SK-N-SH (cell line): ENCODE results near the gene USP6. TPM values are rescaled to one million over a fixed set of nuclear protein-coding genes. Genes with fewer than 3 reads are reported as not detected.

Experiments used
- CTCF ChIA-PET: fragments of 300-600, 350-600 bp; formaldehyde crosslinking; extraction: SDS; loops from one replicate; lab custom pipeline; 2021; lab: Yijun Ruan, JAX
- POLR2A ChIA-PET: fragments of 350-600 bp; sonication (Branson Sonifier 250); formaldehyde crosslinking; extraction: SDS; loops from one replicate; lab custom pipeline; 2020; ENCODE audit warnings: antibody characterized with exemption, inconsistent platforms; lab: Yijun Ruan, JAX
- DNase-seq: peaks from one replicate; pipeline ENCODE4 v3.0.0; 2012
- H2AFZ ChIP-seq: fragments of 200-600 bp; sonication (generic); 2 replicates; pipeline ENCODE4 v1.8.1; 2016; ENCODE audit warnings: antibody characterized with exemption, mild to moderate bottlenecking, low read depth
- H3F3A ChIP-seq: fragments of 200-600 bp; sonication (generic); replicated peaks from 2 replicates; pipeline ENCODE3; 2016; ENCODE audit warnings: antibody characterized with exemption, mild to moderate bottlenecking; ENCODE audit not compliant: insufficient read depth
- H3K27ac ChIP-seq, 2 experiments: fragments of 200-500 bp in 1 of 2; fragments of 200-600 bp in 1 of 2; sonication (Bioruptor generic) in 1 of 2; sonication (generic), shearing (Covaris generic) in 1 of 2; 2 replicates each; pipeline versions ENCODE4 v1.5.1 to v1.6.1; 2014 to 2016; ENCODE audit warnings: low read depth in 2 of 2, inconsistent platforms in 1 of 2, low read length in 1 of 2, mild to moderate bottlenecking in 1 of 2, mixed read lengths in 1 of 2
- H3K27me3 ChIP-seq: fragments of 200-600 bp; sonication (generic), shearing (Covaris generic); 2 replicates; pipeline ENCODE4 v1.6.1; 2016; ENCODE audit warnings: mixed run types; ENCODE audit not compliant: insufficient read depth
- H3K36me3 ChIP-seq, 2 experiments: fragments of 200-500 bp in 1 of 2; fragments of 200-600 bp in 1 of 2; sonication (Bioruptor generic) in 1 of 2; sonication (generic) in 1 of 2; replicated peaks in 1 of 2; 2 replicates each; pipeline versions ENCODE3 to v1.5.1; 2014 to 2016; ENCODE audit warnings: low read length in 1 of 2, mild to moderate bottlenecking in 1 of 2; ENCODE audit not compliant: insufficient read depth in 2 of 2, control insufficient read depth in 1 of 2
- H3K4me1 ChIP-seq, 2 experiments: fragments of 200-500 bp in 1 of 2; fragments of 200-600 bp in 1 of 2; sonication (Bioruptor generic) in 1 of 2; sonication (generic), shearing (Covaris generic) in 1 of 2; 2 replicates each; pipeline versions ENCODE4 v1.5.1 to v1.6.1; 2014 to 2016; ENCODE audit warnings: low read depth in 1 of 2, low read length in 1 of 2, mixed run types in 1 of 2; ENCODE audit not compliant: insufficient read depth in 2 of 2, control insufficient read depth in 1 of 2
- H3K4me2 ChIP-seq: fragments of 200-600 bp; sonication (generic), shearing (Covaris generic); 2 replicates; pipeline ENCODE4 v1.6.1; 2017; ENCODE audit warnings: mixed run types
- H3K4me3 ChIP-seq, 2 experiments: fragments of 200-500 bp in 1 of 2; fragments of 200-600 bp in 1 of 2; sonication (Bioruptor generic) in 1 of 2; sonication (generic), shearing (Covaris generic) in 1 of 2; 2 replicates each; pipeline versions ENCODE4 v1.5.1 to v1.8.1; 2014 to 2016; ENCODE audit warnings: low read depth in 2 of 2, inconsistent platforms in 1 of 2, low read length in 1 of 2, mild to moderate bottlenecking in 1 of 2, mixed read lengths in 1 of 2, moderate library complexity in 1 of 2
- H3K79me2 ChIP-seq: fragments of 200-600 bp; sonication (generic); 2 replicates; pipeline ENCODE4 v1.8.1; 2017; ENCODE audit warnings: mild to moderate bottlenecking; ENCODE audit not compliant: insufficient read depth
- H3K9ac ChIP-seq: fragments of 200-600 bp; sonication (generic); 2 replicates; pipeline ENCODE4 v1.6.1; 2017; ENCODE audit warnings: mixed run types
- H3K9me2 ChIP-seq: fragments of 200-600 bp; sonication (generic); 2 replicates; pipeline ENCODE4 v1.6.1; 2017; ENCODE audit warnings: mixed run types
- H3K9me3 ChIP-seq: fragments of 200-600 bp; sonication (generic); 2 replicates; pipeline ENCODE4 v1.6.1; 2017; ENCODE audit warnings: mixed run types, mild to moderate bottlenecking, moderate library complexity
- H4K20me1 ChIP-seq: fragments of 200-600 bp; sonication (generic); 2 replicates; pipeline ENCODE4 v1.6.1; 2017; ENCODE audit warnings: mild to moderate bottlenecking, mixed run types; ENCODE audit not compliant: insufficient read depth
- ELF1 ChIP-seq: IDR thresholded peaks from 2 replicates; pipeline ENCODE4 v1.4.0; 2012
- EP300 ChIP-seq, 2 experiments: IDR thresholded peaks; 2 replicates each; pipeline versions ENCODE4 v1.4.0 to v1.6.1; 2012; ENCODE audit warnings: borderline replicate concordance in 1 of 2, low read depth in 1 of 2, low read length in 1 of 2
- FOXJ3 ChIP-seq: sonication (generic); formaldehyde crosslinking; IDR thresholded peaks from 2 replicates; pipeline ENCODE4 v1.5.1; 2020; ENCODE audit warnings: mild to moderate bottlenecking, missing genetic modification reagents
- GABPA ChIP-seq: IDR thresholded peaks from 2 replicates; pipeline ENCODE4 v1.4.0; 2012; ENCODE audit warnings: low read depth, mild to moderate bottlenecking
- MEF2A ChIP-seq: IDR thresholded peaks from 2 replicates; pipeline ENCODE4 v1.4.0; 2012; ENCODE audit warnings: low read depth, borderline replicate concordance
- MXI1 ChIP-seq: IDR thresholded peaks from 2 replicates; pipeline ENCODE4 v1.6.1; 2012; ENCODE audit warnings: mild to moderate bottlenecking, low read depth, low read length, improper control_type of control experiment
- NFIC ChIP-seq: IDR thresholded peaks from 2 replicates; pipeline ENCODE4 v1.4.0; 2012; ENCODE audit warnings: borderline replicate concordance
- RAD21 ChIP-seq: IDR thresholded peaks from 2 replicates; pipeline ENCODE4 v1.6.1; 2012; ENCODE audit warnings: mild to moderate bottlenecking, low read length
- REST ChIP-seq: IDR thresholded peaks from 2 replicates; pipeline ENCODE4 v1.6.1; 2012; ENCODE audit warnings: mild to moderate bottlenecking, low read depth, low read length, moderate library complexity
- SMC3 ChIP-seq: IDR thresholded peaks from 2 replicates; pipeline ENCODE4 v1.6.1; 2012; ENCODE audit warnings: low read depth, low read length, improper control_type of control experiment
- TAF1 ChIP-seq: IDR thresholded peaks from 2 replicates; pipeline ENCODE4 v1.6.1; 2012; ENCODE audit warnings: low read depth, mild to moderate bottlenecking, low read length, moderate library complexity, borderline replicate concordance
- TEAD4 ChIP-seq: IDR thresholded peaks from 2 replicates; pipeline ENCODE4 v1.4.0; 2012; ENCODE audit warnings: mild to moderate bottlenecking, borderline replicate concordance; ENCODE audit not compliant: insufficient read depth
- YY1 ChIP-seq: IDR thresholded peaks from 2 replicates; pipeline ENCODE4 v1.4.0; 2012; ENCODE audit warnings: low read depth, mild to moderate bottlenecking
- WGBS: methylation state at CpG from one replicate; pipeline ENCODE4 v1.1.6; 2017; ENCODE audit warnings: low lambda C conversion rate; 5-methylcytosine and 5-hydroxymethylcytosine counted together
- polyA plus RNA-seq, 3 experiments: library from polyadenylated mRNA; depleted of rRNA; stranded (reverse); fragments of >200 nt; gene quantifications; 2 replicates each; pipeline ENCODE4 v1.2.3, GENCODE V29; 2012
- TF ChIP-seq, protein P1 (sequence below): fragments of 150-350 bp; IDR thresholded peaks from 2 replicates; pipeline ENCODE4 v1.6.1; 2016; ENCODE audit warnings: mild to moderate bottlenecking, low read depth, low read length
- TF ChIP-seq, protein P2 (sequence below): IDR thresholded peaks from 2 replicates; pipeline ENCODE4 v1.4.0; 2012; ENCODE audit warnings: low read depth, borderline replicate concordance

USP6 gene
- polyA plus RNA-seq, 1 of the 3 experiments (the other 2 are of a cell fraction) = not detected

GRCh38 chr17:5080591-5080990, 35.2 kb upstream of the USP6 start:
- H3K27me3 ChIP-seq = no peaks in the 10 kb centered on the region

DNA sequence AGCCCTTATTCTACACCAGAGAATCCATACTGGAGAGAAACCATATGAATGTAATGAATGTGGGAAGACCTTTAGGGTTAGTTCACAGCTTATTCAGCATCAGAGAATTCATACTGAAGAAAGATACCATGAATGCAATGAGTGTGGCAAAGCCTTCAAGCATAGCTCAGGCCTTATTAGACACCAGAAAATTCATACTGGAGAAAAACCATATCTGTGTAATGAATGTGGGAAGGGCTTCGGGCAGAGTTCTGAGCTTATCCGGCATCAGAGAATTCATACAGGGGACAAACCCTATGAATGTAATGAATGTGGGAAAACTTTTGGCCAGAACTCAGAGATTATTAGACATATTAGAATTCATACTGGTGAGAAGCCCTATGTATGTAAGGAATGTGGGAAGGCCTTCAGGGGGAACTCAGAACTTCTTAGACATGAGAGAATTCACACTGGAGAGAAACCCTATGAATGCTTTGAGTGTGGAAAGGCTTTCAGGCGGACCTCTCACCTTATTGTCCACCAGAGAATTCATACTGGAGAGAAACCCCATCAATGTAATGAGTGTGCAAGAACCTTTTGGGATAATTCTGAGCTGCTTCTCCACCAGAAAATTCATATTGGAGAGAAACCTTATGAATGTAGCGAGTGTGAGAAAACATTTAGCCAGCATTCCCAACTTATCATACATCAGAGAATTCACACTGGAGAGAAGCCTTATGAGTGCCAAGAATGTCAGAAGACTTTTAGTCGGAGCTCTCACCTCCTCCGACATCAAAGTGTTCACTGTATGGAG, 23.4 kb upstream of the USP6 start:
- ChIA-PET POLR2A (no interaction called here), CTCF (interaction anchor here (1.2 to 1.4 kb wide), 2 partner anchors 14 kb away, joined by 3 read pairs; partner anchors contain the start of gene ZFP3)
- peaks cover 42% of the 10 kb centered on the region; the same call in 1 of the 2 replicates for H3K9me3 ChIP-seq
- H3K79me2 ChIP-seq = no peaks in the 10 kb centered on the region
- no peak for DNase-seq
- H3K9me2 ChIP-seq = no peaks in the 10 kb centered on the region
- H3F3A ChIP-seq = peaks cover 4% of the 10 kb centered on the region
- H3K36me3 ChIP-seq = peaks cover 19 to 35% of the 10 kb centered on the region in 2 experiments
- H2AFZ ChIP-seq = no peak overlapping the region
- no peak overlapping the region for H3K27ac ChIP-seq
- H3K4me3 ChIP-seq = no peak overlapping the region; a peak in 1 of 4 replicates
- no peaks in the 10 kb centered on the region for H3K4me1 ChIP-seq
- WGBS = 90% methylated on average over 6 of the region's 6 CpGs
- H4K20me1 ChIP-seq = no peaks in the 10 kb centered on the region
- H3K4me2 ChIP-seq = no peak overlapping the region
- no peak for TF ChIP-seq SMC3
- no peak for TF ChIP-seq TAF1
- TF ChIP-seq, protein P1, sequence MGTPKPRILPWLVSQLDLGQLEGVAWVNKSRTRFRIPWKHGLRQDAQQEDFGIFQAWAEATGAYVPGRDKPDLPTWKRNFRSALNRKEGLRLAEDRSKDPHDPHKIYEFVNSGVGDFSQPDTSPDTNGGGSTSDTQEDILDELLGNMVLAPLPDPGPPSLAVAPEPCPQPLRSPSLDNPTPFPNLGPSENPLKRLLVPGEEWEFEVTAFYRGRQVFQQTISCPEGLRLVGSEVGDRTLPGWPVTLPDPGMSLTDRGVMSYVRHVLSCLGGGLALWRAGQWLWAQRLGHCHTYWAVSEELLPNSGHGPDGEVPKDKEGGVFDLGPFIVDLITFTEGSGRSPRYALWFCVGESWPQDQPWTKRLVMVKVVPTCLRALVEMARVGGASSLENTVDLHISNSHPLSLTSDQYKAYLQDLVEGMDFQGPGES = no peak
- TF ChIP-seq ELF1 = no peak
- TF ChIP-seq FOXJ3 (CRISPR knock-in tag) = no peak
- no peak for TF ChIP-seq RAD21
- TF ChIP-seq, protein P2, sequence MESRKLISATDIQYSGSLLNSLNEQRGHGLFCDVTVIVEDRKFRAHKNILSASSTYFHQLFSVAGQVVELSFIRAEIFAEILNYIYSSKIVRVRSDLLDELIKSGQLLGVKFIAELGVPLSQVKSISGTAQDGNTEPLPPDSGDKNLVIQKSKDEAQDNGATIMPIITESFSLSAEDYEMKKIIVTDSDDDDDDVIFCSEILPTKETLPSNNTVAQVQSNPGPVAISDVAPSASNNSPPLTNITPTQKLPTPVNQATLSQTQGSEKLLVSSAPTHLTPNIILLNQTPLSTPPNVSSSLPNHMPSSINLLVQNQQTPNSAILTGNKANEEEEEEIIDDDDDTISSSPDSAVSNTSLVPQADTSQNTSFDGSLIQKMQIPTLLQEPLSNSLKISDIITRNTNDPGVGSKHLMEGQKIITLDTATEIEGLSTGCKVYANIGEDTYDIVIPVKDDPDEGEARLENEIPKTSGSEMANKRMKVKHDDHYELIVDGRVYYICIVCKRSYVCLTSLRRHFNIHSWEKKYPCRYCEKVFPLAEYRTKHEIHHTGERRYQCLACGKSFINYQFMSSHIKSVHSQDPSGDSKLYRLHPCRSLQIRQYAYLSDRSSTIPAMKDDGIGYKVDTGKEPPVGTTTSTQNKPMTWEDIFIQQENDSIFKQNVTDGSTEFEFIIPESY = no peak
- TF ChIP-seq TEAD4 = no peak
- no peak for TF ChIP-seq YY1
- TF ChIP-seq GABPA = no peak
- TF ChIP-seq NFIC = no peak
- TF ChIP-seq MEF2A = no peak
- TF ChIP-seq MXI1 = no peak
- no peak for TF ChIP-seq REST
- no peak overlapping the region for H3K9ac ChIP-seq
- H3K27me3 ChIP-seq = no peaks in the 10 kb centered on the region

More at GRCh38 chr17:5080591-5080990, 35.2 kb upstream of the USP6 start:
- Histone ChIP-seq H3K9me3 (no peaks in the 10 kb centered on the region), H3K4me3 (no peak overlapping the region), H2AFZ (no peak overlapping the region), H4K20me1 (no peaks in the 10 kb centered on the region), H3K27ac (no peak overlapping the region), H3K79me2 (no peaks in the 10 kb centered on the region), H3K9me2 (no peaks in the 10 kb centered on the region), H3K36me3 (peaks cover 0 to 2% of the 10 kb centered on the region in 2 experiments), H3K4me2 (no peak overlapping the region), H3K9ac (no peak overlapping the region), H3K4me1 (peaks cover 0 to 9% of the 10 kb centered on the region in 2 experiments; a peak in 1 of 4 replicates), H3F3A (no peaks in the 10 kb centered on the region)
- no peak for DNase-seq
- 86% methylated on average over 3 of the region's 3 CpGs for WGBS
- CTCF ChIA-PET = interaction anchor here (0.7 kb wide), 1 partner anchor 19 kb away, joined by 3 read pairs; no protein-coding TSS in a partner anchor
- TF ChIP-seq EP300 (IDR thresholded peaks at IDR 0.05; ENCODE audit: borderline replicate concordance in 1 of 2, low read depth in 1 of 2, low read length in 1 of 2) (no peak), TEAD4 (no peak), NFIC (no peak)
- TF ChIP-seq, protein P2 = no peak
- POLR2A ChIA-PET = no interaction called here
